HFF-Myc (cell line): ENCODE measurements around the gene GYPE.
"Not testable (repeated sequence)": the region's sequence is repeated elsewhere in the genome, so short reads cannot be mapped to it uniquely, and the experiment has no call there.

Experiments used
- DNase-seq: peaks from one replicate; pipeline ENCODE4 v3.0.0-alpha.2; 2011; ENCODE audit warnings: low read depth; ENCODE audit errors: extremely low read depth
- H3K4me3 ChIP-seq: replicated peaks from 2 replicates; pipeline ENCODE4 v1.5.1; 2011; ENCODE audit warnings: low read depth, mild to moderate bottlenecking, control low read depth, low read length
- CTCF ChIP-seq: IDR thresholded peaks from 2 replicates; pipeline ENCODE4 v1.5.1; 2012; ENCODE audit warnings: mild to moderate bottlenecking, low read depth, low read length, control low read depth; ENCODE audit errors: missing control alignments

Gene GYPE

GRCh38 chr4:143858456-143858855, 46.9 kb downstream of the GYPE start:
- H3K4me3 ChIP-seq: no peak overlapping the region
- TF ChIP-seq CTCF: no peak
- DNase-seq: no peak

GRCh38 chr4:143857391-143858336, 47.7 kb downstream of the GYPE start:
- not testable (repeated sequence) for H3K4me3 ChIP-seq, DNase-seq

GRCh38 chr4:143856017-143856557, 49.3 kb downstream of the GYPE start:
- H3K4me3 ChIP-seq, DNase-seq: not testable (repeated sequence)

GRCh38 chr4:143854645-143855044, 50.7 kb downstream of the GYPE start:
- not testable (repeated sequence) for DNase-seq, H3K4me3 ChIP-seq

- DNase-seq, H3K4me3 ChIP-seq: not testable (repeated sequence)
Observed at GRCh38 chr4:143849296-143849695, 56.1 kb downstream of the GYPE start.

- not testable (repeated sequence) for H3K4me3 ChIP-seq, DNase-seq
Observed at GRCh38 chr4:143843506-143843832, 61.9 kb downstream of the GYPE start.

GRCh38 chr4:143842624-143843505, 62.5 kb downstream of the GYPE start:
- DNase-seq, H3K4me3 ChIP-seq: not testable (repeated sequence)

GRCh38 chr4:143839413-143839812, 65.9 kb downstream of the GYPE start:
- not testable (repeated sequence) for H3K4me3 ChIP-seq, DNase-seq

GRCh38 chr4:143834196-143834595, 71.2 kb downstream of the GYPE start:
- not testable (repeated sequence) for DNase-seq

GRCh38 chr4:143833676-143834075, 71.7 kb downstream of the GYPE start:
- H3K4me3 ChIP-seq, DNase-seq: not testable (repeated sequence)

More at GRCh38 chr4:143834196-143834595, 71.2 kb downstream of the GYPE start:
- not testable (repeated sequence) for H3K4me3 ChIP-seq

- not testable (repeated sequence) for H3K4me3 ChIP-seq, DNase-seq
Observed at GRCh38 chr4:143830576-143830975, 74.8 kb downstream of the GYPE start.

GRCh38 chr4:143829239-143829620, 76.1 kb downstream of the GYPE start:
- not testable (repeated sequence) for DNase-seq, H3K4me3 ChIP-seq
